ENCODE results near the gene KRTAP2-3.

The KRTAP2-3 gene

DNA sequence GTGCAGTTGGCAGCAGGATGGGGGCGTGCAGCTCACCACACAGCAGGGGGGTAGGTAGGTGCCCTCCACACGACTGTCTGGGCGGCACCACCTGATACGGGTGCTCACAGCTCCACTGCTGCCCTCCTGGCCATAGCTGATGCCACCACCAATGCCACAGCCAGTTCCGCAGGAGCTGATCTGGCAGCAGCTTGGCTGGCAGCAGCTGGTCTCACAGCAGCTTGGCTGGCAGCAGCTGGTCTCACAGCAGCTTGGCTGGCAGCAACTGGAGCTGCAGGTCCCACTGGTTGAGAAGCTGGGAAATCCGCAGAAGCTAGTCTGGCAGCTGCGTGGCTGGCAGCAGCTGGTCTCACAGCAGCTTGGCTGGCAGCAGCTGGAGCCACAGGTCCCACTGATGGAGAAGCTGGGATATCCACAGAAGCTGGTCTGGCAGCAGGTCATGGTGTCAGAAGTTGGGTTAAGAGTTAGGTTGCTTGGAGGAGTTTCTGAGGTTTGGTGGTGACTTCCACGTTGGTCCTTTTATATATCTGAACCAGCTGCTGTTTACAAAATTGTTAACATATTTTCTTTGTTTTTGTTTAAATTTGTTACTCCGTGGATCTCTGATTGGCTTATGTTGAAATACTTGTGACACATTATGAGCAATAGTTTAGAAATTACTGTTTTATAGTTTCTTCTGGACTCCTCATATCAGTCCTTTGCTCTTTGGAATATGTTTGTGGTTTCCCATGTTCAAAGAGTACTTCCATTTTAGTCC lies 33.0 kb downstream of the KRTAP2-3 start, which contains the start of gene KRTAP1-5:
Gene KRTAP1-5, minus strand, starts transcription at position 494 of the 757 bp plus-strand sequence. Its CDS starts 53 bp downstream, at position 441.
- DNase-seq (ENCODE audit: insufficient read length, low spot score) (no peak), FAIRE-seq (no peak)
- no peak for TF ChIP-seq POLR2A (IDR thresholded peaks at IDR 0.05; ENCODE audit: low read depth, low read length)

DNA sequence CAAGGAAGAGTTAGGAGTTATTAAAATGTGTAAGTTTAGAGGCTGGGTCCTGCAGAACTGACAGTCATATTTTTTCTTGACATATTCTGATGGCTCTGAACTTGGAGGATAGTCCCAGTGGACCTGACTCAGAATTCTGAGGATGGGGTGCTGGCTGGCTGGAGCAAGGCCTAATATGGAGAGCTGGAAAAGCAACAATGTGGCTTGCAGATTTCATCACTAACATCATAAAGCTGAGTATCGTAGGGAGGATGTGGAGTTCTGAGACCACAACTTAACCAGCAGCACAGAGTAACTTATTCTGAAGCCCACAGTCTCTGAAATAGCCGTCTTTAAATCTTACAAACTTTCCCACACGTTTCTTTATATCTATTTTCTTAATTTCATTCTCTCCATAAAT lies 35.2 kb downstream of the KRTAP2-3 start:
- TF ChIP-seq POLR2A (IDR thresholded peaks at IDR 0.05; ENCODE audit: low read depth, low read length) = no peak
- no peak for FAIRE-seq

DNA sequence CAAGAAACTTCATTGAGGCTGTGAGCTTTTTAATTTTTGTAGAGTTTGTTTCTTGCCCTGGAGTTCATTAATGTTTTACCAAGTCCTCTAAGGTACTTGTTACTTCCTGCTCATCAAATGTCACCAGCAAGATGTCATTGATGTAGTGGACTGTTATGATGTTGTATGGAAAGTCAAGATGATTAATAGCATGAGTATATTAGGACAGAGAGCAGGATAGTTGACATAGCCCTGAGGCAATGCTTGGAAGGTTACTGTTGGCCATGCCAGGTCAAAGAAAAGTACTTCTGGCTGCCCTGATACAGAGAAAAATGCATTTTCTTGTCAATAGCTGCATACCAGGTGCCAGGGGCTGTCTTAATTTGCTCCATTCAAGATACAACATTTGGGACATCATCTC lies 39.6 kb downstream of the KRTAP2-3 start:
- FAIRE-seq = no peak
- no peak for DNase-seq (ENCODE audit: insufficient read length, low spot score)
- TF ChIP-seq POLR2A (IDR thresholded peaks at IDR 0.05; ENCODE audit: low read depth, low read length) = no peak

More for the DNA sequence above, 35.2 kb downstream of the KRTAP2-3 start:
- no peak for DNase-seq (ENCODE audit: insufficient read length, low spot score)

GRCh38 chr17:41019415-41019814 lies 40.5 kb downstream of the KRTAP2-3 start:
- FAIRE-seq = no peak
- DNase-seq (ENCODE audit: insufficient read length, low spot score) = no peak
- TF ChIP-seq POLR2A (IDR thresholded peaks at IDR 0.05; ENCODE audit: low read depth, low read length) = no peak

DNA sequence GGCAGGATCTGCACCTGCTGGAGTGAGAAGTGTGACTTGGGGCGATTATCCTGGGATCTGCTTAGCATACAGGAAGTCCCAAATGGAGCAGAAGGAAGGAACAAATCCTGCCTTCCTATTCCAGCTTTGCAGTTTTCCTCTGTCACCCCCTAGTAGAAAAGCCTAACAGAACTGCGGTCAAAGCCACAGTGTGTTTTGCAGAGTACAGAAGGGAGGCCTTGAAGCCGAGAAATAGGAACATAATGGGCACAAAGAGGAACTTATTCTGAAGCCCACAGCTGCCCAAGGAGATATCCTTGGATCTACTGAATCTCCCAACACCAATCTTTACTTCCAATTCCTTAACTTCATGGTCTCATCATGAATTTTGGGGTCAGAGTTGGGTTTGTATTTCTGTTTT lies 41.4 kb downstream of the KRTAP2-3 start:
- FAIRE-seq (no peak), DNase-seq (ENCODE audit: insufficient read length, low spot score) (no peak)
- TF ChIP-seq POLR2A (IDR thresholded peaks at IDR 0.05; ENCODE audit: low read depth, low read length) = no peak

GRCh38 chr17:41016578-41017215 lies 43.2 kb downstream of the KRTAP2-3 start:
- FAIRE-seq = no peak
- TF ChIP-seq POLR2A (IDR thresholded peaks at IDR 0.05; ENCODE audit: low read depth, low read length) = no peak
- no peak for DNase-seq (ENCODE audit: insufficient read length, low spot score)

- FAIRE-seq = no peak
- TF ChIP-seq POLR2A (IDR thresholded peaks at IDR 0.05; ENCODE audit: low read depth, low read length) = no peak
- no peak for DNase-seq (ENCODE audit: insufficient read length, low spot score)
Measured at GRCh38 chr17:41015454-41015853, 44.5 kb downstream of the KRTAP2-3 start.

GRCh38 chr17:41013606-41014005 lies 46.3 kb downstream of the KRTAP2-3 start:
- no peak for TF ChIP-seq POLR2A (IDR thresholded peaks at IDR 0.05; ENCODE audit: low read depth, low read length)
- FAIRE-seq = no peak
- no peak for DNase-seq (ENCODE audit: insufficient read length, low spot score)

GRCh38 chr17:41013181-41013580 lies 46.7 kb downstream of the KRTAP2-3 start:
- no peak for TF ChIP-seq POLR2A (IDR thresholded peaks at IDR 0.05; ENCODE audit: low read depth, low read length)
- no peak for DNase-seq (ENCODE audit: insufficient read length, low spot score)
- FAIRE-seq = peak; percentile 70

DNA sequence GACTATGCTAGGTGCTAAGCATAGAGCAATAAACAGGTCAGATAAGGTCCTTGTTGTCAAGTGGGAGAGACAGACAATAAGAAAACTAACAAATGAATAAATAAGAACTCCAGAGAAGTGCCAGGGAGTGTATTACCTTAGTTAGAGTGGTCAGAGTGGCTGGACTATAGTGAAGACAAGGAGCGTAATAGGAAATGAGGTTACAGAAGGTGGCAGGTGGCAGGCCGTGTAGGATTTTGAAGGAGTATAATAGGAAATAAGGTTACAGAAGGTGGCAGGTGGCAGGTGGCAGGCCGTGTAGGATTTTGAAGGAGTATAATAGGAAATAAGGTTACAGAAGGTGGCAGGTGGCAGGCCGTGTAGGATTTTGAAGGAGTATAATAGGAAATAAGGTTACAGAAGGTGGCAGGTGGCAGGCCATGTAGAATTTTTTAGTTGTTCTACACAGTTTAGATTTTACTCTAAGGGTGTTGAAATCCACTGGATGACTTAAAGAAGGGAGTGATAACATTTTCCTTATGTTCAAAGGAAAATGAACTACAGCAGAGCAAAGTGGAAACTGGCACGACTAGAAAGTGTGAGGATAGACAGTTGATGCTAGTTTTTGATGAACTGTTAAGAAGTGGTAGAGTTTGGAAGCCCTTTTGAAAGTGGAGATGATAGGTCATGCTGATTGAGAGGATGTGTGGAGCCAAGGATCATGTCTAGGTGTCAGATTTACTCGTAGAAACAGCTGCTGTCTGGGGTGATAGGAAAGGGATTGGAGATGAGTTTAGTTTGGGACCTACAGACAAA lies 47.4 kb downstream of the KRTAP2-3 start:
- no peak for FAIRE-seq
- DNase-seq (ENCODE audit: insufficient read length, low spot score) = no peak
- TF ChIP-seq POLR2A (IDR thresholded peaks at IDR 0.05; ENCODE audit: low read depth, low read length) = no peak

DNA sequence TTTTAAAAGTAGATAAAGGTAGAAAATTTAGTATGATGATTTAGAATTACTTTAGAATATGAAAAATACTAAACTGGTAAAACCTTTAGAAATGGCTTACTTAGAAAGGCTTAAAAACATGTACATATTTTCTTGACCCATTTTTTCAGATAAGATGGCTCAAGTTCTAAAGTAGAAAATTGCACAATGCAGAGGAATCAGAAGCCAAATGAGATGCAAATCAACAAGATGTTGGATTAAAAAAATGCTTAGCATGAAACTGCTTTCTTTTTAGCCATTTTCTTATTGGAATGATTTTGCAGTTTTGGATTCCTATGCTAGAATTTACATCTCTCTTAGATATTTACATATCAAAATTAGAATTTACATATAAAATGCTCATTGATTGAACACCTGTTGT lies 49.5 kb downstream of the KRTAP2-3 start:
- DNase-seq (ENCODE audit: insufficient read length, low spot score) = no peak
- FAIRE-seq = no peak
- no peak for TF ChIP-seq POLR2A (IDR thresholded peaks at IDR 0.05; ENCODE audit: low read depth, low read length)

DNA sequence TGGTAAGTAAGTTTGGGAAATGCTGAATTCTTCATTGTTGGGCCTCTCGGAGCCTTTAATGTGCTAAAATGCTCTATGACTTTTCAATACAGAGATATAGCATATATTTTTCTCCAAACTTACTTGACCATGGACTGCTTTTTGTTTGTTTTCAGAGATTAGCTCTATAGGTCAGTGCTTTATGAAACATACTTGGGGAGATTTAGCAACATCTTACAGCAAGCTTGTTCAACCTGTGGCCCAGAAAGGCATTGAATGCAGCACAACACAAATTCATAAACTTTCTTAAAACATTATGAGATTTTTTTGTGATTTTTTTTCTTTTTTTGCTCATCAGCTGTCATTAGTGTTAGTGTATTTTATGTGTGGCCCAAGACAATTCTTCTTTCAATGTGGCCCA lies 50.0 kb downstream of the KRTAP2-3 start:
- TF ChIP-seq POLR2A (IDR thresholded peaks at IDR 0.05; ENCODE audit: low read depth, low read length) = no peak
- FAIRE-seq = no peak
- no peak for DNase-seq (ENCODE audit: insufficient read length, low spot score)

DNA sequence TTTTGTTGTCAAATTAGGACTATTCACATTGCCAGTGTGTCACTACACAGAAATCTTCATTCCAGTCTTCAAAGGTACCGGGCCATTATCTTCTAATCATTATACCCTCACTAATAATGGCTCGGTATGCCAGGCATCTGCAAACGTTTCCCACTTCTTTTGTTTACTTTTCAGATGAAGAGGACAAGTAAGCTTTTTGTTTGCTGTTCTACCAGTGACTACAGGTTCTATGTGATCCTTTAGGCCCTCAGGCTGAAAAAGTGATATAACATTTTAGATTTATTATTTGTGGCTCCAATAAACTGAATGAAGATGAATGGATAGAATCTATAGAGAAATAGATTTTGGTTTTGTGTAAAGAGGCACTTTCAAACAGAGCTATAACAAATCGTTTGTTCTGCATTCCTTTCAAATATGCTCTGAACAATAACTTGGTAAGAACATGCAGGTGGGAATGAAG lies 50.6 kb downstream of the KRTAP2-3 start:
- TF ChIP-seq POLR2A (IDR thresholded peaks at IDR 0.05; ENCODE audit: low read depth, low read length) = no peak
- no peak for DNase-seq (ENCODE audit: insufficient read length, low spot score)
- no peak for FAIRE-seq

Data from H54 (cell line).